Fibroblast of villous mesenchyme (primary cell): ENCODE data around the gene MYH7. TPM values are rescaled to one million over a fixed set of nuclear protein-coding genes. Genes with fewer than 3 reads are reported as not detected.

Source experiments
- DNase-seq: peaks from one replicate; pipeline ENCODE4 v3.0.0-alpha.2; 2010; ENCODE audit warnings: low read depth
- H3K4me3 ChIP-seq: 2 replicates; pipeline ENCODE4 v1.5.1; 2011; ENCODE audit warnings: low read depth, mild to moderate bottlenecking, low read length
- total RNA-seq: library from RNA; depleted of rRNA; stranded (reverse); fragments of >200 nt; gene quantifications from 2 replicates; pipeline ENCODE4 v1.2.3, GENCODE V29; 2012
- TF ChIP-seq, protein P1 (sequence below): IDR thresholded peaks from 2 replicates; pipeline ENCODE4 v1.5.1; 2012; ENCODE audit warnings: low read depth, mild to moderate bottlenecking, low read length; ENCODE audit not compliant: insufficient read depth

The MYH7 gene
- not detected in 2 replicates for total RNA-seq

- DNase-seq = no peak
- TF ChIP-seq, protein P1, sequence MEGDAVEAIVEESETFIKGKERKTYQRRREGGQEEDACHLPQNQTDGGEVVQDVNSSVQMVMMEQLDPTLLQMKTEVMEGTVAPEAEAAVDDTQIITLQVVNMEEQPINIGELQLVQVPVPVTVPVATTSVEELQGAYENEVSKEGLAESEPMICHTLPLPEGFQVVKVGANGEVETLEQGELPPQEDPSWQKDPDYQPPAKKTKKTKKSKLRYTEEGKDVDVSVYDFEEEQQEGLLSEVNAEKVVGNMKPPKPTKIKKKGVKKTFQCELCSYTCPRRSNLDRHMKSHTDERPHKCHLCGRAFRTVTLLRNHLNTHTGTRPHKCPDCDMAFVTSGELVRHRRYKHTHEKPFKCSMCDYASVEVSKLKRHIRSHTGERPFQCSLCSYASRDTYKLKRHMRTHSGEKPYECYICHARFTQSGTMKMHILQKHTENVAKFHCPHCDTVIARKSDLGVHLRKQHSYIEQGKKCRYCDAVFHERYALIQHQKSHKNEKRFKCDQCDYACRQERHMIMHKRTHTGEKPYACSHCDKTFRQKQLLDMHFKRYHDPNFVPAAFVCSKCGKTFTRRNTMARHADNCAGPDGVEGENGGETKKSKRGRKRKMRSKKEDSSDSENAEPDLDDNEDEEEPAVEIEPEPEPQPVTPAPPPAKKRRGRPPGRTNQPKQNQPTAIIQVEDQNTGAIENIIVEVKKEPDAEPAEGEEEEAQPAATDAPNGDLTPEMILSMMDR = no peak
- no peak within 1 kb of the TSS for H3K4me3 ChIP-seq
Measured at GRCh38 chr14:23435543-23436326, at the start of gene MYH7. MYH7 (minus strand) TSS chr14:23435660; CDS start chr14:23433732, 1,928 bp downstream.

GRCh38 chr14:23483236-23483854 is 47.9 kb upstream of the MYH7 start:
- no peak for DNase-seq
- H3K4me3 ChIP-seq = no peak overlapping the region
- TF ChIP-seq, protein P1 = peak; percentile 47

GRCh38 chr14:23482823-23483148 is 47.3 kb upstream of the MYH7 start:
- no peak overlapping the region for H3K4me3 ChIP-seq
- TF ChIP-seq, protein P1 = no peak
- no peak for DNase-seq

GRCh38 chr14:23481979-23482822 is 46.7 kb upstream of the MYH7 start:
- no peak for DNase-seq
- no peak overlapping the region for H3K4me3 ChIP-seq

DNA sequence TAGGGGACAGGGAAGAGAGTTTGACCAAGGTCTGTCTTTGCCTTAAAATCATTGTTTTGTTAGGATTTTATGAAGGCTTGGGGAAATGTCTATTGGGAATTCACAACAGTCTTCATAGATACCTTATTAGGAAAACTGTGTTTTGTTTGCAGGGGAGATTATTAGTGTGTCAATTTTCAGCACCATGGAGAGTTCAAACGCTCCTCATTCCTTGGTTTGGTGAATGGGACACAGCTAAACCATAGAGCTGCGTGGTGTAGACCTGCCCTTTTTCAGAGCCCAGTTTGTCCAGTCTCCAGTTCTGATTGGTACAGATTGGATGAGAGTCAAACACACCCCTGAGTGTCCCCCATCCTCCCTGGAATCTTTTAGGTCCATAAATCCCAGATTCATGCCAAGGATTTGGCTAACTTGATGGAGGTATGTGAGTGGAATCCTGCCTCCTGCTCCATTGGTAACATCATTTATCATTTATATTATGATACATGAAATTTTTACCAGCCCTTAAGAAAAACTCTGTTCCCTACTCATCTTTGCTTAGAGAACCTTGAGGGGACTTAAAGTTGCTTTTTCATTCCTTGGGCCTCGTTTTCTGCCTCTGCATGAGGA is 46.0 kb upstream of the MYH7 start:
- peak; percentile 25 for DNase-seq
- no peak overlapping the region for H3K4me3 ChIP-seq
- TF ChIP-seq, protein P1 = no peak

More at GRCh38 chr14:23481979-23482822, 46.7 kb upstream of the MYH7 start:
- TF ChIP-seq, protein P1 = peak; percentile 1

DNA sequence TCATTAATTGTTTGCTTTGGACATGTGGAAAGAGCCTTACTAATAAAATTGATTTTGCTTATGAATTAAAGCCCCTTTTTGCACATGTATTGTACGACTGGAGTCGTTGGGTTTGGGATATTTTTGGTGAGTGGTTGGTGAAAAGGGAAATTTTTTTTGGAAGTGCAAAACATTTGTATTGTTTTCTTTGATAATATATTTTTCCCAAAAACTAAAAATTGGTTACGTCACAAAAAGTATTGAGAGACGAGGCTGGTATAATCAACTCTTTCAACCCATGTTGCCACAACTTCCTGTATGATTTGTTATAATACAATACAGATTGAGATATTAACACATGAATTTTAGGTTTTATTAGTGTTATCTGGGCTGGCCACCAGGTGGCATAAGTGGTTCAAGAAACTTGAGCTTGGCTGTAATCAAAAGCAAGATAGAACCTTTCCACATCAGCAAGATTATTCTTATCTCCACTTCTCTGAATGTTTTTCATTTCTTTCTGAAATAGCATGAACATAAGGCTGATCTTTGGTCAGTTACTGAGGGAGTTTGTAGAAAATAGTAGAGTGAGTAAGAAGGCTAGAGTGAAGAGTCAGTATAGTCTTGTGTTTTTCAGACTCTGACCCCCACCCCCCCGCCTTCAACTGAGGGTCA is 42.8 kb upstream of the MYH7 start:
- TF ChIP-seq, protein P1 = peak; percentile 66

More for the DNA sequence above, 42.8 kb upstream of the MYH7 start:
- DNase-seq = peak; percentile 74
- H3K4me3 ChIP-seq = no peak overlapping the region
